ENCODE data around the gene UPK3B.
"Not testable (repeated sequence)": the region's sequence is repeated elsewhere in the genome, so short reads cannot be mapped to it uniquely, and the experiment has no call there.

DNA sequence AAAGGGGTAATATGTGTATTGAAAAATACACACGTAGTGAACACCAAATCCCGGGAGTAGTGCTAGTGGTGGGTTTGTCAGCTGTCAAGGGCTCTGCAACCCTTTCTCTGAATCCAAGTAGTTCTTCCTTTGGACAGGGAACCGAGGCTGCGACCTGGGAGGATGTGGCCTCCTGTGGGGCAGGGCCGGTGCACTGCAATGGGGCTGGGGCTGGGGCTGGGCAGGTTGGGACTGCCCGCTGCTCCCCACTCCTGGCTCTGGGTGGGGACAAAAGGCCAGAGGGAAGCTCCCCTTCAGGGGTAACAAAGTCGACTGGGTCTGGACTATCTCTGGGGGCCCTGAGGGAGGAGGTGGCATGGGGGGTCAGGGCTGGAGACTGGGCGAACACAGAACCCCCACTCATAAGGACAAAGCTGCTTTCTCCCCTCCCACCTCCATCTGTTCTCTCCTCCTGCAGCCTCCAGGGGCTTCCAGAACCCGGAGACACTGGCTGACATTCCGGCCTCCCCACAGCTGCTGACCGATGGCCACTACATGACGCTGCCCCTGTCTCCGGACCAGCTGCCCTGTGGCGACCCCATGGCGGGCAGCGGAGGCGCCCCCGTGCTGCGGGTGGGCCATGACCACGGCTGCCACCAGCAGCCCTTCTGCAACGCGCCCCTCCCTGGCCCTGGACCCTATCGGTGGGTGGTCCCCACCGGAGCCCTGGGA lies 1.0 kb downstream of the UPK3B start:
- TF ChIP-seq, protein P1, sequence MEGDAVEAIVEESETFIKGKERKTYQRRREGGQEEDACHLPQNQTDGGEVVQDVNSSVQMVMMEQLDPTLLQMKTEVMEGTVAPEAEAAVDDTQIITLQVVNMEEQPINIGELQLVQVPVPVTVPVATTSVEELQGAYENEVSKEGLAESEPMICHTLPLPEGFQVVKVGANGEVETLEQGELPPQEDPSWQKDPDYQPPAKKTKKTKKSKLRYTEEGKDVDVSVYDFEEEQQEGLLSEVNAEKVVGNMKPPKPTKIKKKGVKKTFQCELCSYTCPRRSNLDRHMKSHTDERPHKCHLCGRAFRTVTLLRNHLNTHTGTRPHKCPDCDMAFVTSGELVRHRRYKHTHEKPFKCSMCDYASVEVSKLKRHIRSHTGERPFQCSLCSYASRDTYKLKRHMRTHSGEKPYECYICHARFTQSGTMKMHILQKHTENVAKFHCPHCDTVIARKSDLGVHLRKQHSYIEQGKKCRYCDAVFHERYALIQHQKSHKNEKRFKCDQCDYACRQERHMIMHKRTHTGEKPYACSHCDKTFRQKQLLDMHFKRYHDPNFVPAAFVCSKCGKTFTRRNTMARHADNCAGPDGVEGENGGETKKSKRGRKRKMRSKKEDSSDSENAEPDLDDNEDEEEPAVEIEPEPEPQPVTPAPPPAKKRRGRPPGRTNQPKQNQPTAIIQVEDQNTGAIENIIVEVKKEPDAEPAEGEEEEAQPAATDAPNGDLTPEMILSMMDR (IDR thresholded peaks at IDR 0.05): not testable (repeated sequence)
- TF ChIP-seq POLR2A (IDR thresholded peaks at IDR 0.05): not testable (repeated sequence)
